GM12873 (cell line): Measurements from ENCODE around the gene ATAD1.
A peak's percentile ranks its signal among the peaks of the same experiment; 100 is the strongest.

Experiments
- TF ChIP-seq, protein P1 (sequence below): IDR thresholded peaks from 2 replicates; pipeline ENCODE4 v1.5.1; 2012; ENCODE audit warnings: low read depth, mild to moderate bottlenecking, moderate library complexity, low read length, control low read depth; ENCODE audit not compliant: insufficient read depth; ENCODE audit errors: missing control alignments

Gene ATAD1, protein sequence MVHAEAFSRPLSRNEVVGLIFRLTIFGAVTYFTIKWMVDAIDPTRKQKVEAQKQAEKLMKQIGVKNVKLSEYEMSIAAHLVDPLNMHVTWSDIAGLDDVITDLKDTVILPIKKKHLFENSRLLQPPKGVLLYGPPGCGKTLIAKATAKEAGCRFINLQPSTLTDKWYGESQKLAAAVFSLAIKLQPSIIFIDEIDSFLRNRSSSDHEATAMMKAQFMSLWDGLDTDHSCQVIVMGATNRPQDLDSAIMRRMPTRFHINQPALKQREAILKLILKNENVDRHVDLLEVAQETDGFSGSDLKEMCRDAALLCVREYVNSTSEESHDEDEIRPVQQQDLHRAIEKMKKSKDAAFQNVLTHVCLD

DNA sequence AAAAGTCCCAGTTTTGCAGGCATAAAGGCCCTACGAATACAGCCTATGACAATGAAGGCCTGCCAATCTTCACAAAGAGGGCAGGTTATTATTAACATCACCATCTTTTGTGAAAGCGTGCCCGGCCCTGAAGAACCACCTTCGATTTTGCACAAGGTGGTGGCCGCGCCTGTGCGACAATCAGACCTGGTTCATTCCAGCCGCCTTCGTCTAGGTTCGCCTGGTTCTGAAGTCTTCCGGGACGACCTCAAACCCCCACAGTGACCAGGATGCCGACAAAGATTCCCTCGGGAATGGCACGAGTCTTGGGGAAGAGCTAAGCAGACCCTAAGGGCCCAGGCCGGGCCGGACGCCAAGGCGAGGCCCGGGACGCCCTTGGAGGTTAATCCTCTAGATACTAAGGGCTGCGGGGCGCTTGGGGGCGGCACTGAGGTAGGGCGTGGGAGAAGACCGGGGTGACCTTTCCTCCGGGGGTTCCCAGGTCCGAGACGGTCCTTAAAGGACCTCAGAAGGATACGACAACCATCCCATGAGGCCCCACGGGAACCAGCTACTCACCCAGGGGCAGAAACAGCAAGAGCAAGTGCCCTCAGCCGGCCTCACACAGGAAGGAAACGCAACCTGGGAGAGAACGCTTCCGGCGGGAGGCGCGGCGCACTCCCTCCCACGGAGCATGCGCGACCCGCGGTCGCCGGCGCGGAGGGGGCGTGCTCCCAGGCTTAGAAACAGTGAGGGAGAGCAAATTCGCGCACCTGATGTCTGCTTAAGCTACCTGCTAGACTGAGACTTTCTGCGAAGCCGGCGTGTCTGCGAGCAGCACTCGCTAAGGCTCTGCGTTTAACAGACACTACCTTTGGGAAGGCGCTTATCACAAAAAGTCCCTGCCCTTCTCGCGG, at the start of gene ATAD1:
Gene ATAD1 (minus strand): TSS at position 618 of the 896 bp plus-strand sequence. CDS start 3,627 bp downstream, outside the sequence.
- TF ChIP-seq, protein P1, sequence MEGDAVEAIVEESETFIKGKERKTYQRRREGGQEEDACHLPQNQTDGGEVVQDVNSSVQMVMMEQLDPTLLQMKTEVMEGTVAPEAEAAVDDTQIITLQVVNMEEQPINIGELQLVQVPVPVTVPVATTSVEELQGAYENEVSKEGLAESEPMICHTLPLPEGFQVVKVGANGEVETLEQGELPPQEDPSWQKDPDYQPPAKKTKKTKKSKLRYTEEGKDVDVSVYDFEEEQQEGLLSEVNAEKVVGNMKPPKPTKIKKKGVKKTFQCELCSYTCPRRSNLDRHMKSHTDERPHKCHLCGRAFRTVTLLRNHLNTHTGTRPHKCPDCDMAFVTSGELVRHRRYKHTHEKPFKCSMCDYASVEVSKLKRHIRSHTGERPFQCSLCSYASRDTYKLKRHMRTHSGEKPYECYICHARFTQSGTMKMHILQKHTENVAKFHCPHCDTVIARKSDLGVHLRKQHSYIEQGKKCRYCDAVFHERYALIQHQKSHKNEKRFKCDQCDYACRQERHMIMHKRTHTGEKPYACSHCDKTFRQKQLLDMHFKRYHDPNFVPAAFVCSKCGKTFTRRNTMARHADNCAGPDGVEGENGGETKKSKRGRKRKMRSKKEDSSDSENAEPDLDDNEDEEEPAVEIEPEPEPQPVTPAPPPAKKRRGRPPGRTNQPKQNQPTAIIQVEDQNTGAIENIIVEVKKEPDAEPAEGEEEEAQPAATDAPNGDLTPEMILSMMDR = peak; percentile 35

DNA sequence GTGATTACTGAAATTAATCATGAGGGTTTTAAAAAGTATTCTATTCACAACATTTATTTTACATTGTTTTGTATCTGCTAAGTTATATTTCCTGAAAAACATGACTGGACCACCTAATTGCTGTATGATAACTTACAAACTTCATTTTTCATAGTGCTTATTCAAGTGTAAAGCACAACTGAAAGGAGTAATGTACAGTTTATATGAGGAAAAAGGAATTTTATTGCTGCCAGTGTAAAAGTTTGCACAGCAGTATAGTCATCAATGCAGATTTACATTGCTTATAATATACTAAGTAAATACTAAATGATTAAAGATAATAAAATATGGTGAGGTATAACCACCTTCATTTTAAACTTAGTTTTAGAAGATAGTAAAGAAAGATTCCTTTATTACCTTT, 49.4 kb upstream of the ATAD1 start:
- TF ChIP-seq, protein P1 = no peak

DNA sequence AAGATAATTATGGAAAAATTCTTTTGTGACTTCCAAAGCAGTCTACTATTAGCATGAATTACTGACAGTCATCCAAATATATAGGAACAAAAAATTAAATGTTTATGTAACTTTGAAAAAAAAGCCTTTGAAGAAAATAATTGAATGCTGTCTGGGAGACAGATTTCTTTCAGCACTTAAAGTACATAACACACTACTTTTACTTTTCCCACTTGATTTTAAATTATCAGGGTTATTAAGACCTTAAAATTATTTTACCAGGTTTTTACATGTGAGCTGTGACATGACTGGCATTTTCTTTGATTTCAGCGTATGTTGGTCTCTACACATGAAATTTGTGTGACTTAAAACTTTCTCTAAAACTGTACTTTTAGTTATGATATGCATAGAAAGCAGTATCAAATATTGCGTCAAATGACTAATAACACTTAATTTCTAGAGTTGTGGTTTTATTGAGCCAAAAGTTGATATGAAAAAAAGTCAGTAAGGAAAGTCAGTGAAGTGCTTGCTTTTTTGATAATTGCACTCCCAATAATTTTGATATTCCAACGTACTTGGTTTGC, 48.5 kb upstream of the ATAD1 start:
- TF ChIP-seq, protein P1 = no peak

DNA sequence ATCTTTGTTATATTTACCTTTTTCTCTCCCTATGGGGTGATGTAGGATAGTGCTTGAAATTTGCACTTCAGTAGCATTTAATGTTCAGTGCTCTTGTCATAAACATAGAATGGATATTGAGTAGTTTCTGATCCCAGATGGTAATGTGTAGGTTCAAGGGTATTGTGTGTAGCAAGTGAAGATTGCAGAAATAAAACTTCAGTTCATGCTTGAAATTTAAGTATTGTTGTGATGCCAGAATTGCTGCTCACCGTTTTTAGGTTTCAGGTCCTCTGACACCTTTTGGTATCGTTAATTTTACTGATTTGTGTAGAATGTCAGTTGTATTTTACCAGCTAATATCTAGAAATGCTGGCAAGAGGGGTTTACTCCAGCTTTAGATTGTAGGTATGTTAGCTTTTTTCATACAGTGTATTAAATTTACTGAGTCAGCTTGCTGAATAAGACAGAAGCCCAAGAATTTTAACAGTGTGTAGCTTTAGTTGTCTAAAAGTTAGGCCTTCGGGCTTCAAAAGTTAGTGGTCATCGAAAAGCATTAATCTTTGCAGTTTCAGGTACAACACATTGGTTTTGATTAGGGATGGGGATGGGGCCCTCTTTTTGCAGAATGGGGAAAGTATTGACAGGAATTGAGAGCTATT, 47.3 kb upstream of the ATAD1 start:
- TF ChIP-seq, protein P1 = no peak

DNA sequence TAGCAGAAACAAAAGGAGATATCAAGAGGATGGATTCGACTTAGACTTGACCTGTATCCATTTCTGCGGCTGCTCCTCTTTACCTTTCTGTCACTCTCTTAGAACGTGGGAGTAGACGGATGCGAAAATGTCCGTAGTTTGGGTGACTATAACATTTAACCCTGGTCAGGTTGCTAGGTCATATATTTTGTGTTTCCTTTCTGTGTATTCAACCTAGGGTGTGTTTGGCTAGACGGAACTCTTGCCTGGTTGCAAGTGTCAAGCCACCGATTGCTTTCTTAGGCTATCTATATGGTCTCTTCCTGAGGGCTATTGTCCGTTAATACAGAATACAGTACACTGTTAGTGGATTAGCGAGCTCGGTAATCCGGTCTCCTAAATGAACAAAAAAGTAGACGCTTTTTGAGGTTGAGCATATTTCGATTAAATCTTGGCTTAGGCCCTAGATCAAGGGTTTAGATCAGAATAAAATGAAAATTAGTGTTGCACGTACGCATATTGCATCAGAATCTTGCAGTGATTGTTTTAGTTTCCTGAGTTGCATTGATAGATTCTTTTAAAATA, 46.6 kb upstream of the ATAD1 start:
- TF ChIP-seq, protein P1 = no peak

DNA sequence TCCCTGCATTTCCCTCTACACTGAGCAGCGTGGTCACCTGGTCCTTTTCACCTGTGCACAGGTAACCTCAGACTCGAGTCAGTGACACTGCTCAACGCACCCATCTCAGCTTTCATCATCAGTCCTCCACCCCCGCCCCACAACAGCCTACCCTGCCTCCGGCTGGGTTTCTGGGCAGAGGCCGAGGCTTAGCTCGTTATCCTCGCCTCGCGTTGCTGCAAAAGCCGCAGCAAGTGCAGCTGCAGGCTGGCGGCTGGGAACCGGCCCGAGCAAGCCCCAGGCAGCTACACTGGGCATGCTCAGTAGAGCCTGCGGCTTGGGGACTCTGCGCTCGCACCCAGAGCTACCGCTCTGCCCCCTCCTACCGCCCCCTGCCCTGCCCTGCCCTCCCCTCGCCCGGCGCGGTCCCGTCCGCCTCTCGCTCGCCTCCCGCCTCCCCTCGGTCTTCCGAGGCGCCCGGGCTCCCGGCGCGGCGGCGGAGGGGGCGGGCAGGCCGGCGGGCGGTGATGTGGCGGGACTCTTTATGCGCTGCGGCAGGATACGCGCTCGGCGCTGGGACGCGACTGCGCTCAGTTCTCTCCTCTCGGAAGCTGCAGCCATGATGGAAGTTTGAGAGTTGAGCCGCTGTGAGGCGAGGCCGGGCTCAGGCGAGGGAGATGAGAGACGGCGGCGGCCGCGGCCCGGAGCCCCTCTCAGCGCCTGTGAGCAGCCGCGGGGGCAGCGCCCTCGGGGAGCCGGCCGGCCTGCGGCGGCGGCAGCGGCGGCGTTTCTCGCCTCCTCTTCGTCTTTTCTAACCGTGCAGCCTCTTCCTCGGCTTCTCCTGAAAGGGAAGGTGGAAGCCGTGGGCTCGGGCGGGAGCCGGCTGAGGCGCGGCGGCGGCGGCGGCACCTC, 45.3 kb upstream of the ATAD1 start, which contains the start of the genes KLLN and PTEN:
Gene KLLN (minus strand): TSS at position 481 of the 891 bp plus-strand sequence. CDS start 1,046 bp downstream, outside the sequence.
Gene PTEN (plus strand): TSS at position 573 of the 891 bp plus-strand sequence. CDS start 845 bp downstream, outside the sequence.
- TF ChIP-seq, protein P1 = no peak
